ENCODE data around the gene NADSYN1. TPM values are rescaled to one million over a fixed set of nuclear protein-coding genes. Genes with fewer than 3 reads are reported as not detected.

NADSYN1 gene
- total and polyA plus RNA-seq, 5 experiments from 2014 or later: 24.0 to 197 (median 29.1) TPM

GRCh38 chr11:71472357-71472885 is 19.4 kb downstream of the NADSYN1 start:
- Mint-ChIP-seq H3K9me3 (no peaks in the 10 kb centered on the region), H3K36me3 (peaks cover 0 to 69% (median 15%) of the 10 kb centered on the region in 3 donors), H3K27me3 (no peaks in the 10 kb centered on the region), H3K27ac (peak overlapping the region in 1 of 10 donors; percentile 48), H3K4me1 (peaks cover 0 to 8% (median 0%) of the 10 kb centered on the region in 4 donors), H3K4me3 (no peak overlapping the region)
- POLR2A ChIA-PET: no interaction called here
- DNase-seq (no peak), ATAC-seq (no peak)

GRCh38 chr11:71472941-71473792 is 20.2 kb downstream of the NADSYN1 start:
- H3K36me3 Mint-ChIP-seq: peaks cover 0 to 69% (median 15%) of the 10 kb centered on the region in 3 donors
- POLR2A ChIA-PET: no interaction called here
- no peaks in the 10 kb centered on the region for H3K9me3 Mint-ChIP-seq
- H3K27ac Mint-ChIP-seq: no peak overlapping the region
- H3K27me3 Mint-ChIP-seq: no peaks in the 10 kb centered on the region
- no peak overlapping the region for H3K4me3 Mint-ChIP-seq
- H3K4me1 Mint-ChIP-seq: peaks cover 0 to 6% (median 0%) of the 10 kb centered on the region in 4 donors
- DNase-seq (no peak), ATAC-seq (no peak)

- no peak for DNase-seq
- Mint-ChIP-seq H3K4me3 (no peak overlapping the region), H3K27me3 (no peaks in the 10 kb centered on the region), H3K36me3 (peaks cover 0 to 72% (median 15%) of the 10 kb centered on the region in 3 donors), H3K27ac (no peak overlapping the region), H3K4me1 (peaks cover 0 to 5% (median 0%) of the 10 kb centered on the region in 4 donors), H3K9me3 (no peaks in the 10 kb centered on the region)
- POLR2A ChIA-PET: no interaction called here
- ATAC-seq: no peak
Observed at GRCh38 chr11:71473793-71474080, 20.7 kb downstream of the NADSYN1 start.

GRCh38 chr11:71474141-71474770 is 21.3 kb downstream of the NADSYN1 start:
- POLR2A ChIA-PET: no interaction called here
- Mint-ChIP-seq H3K27ac (peak overlapping the region in 1 of 10 donors; percentile 66), H3K27me3 (no peaks in the 10 kb centered on the region), H3K36me3 (peaks cover 0 to 69% (median 11%) of the 10 kb centered on the region in 3 donors), H3K4me3 (no peak overlapping the region), H3K4me1 (peaks cover 0 to 5% (median 0%) of the 10 kb centered on the region in 4 donors), H3K9me3 (no peaks in the 10 kb centered on the region)
- DNase-seq (no peak), ATAC-seq (no peak)

GRCh38 chr11:71474771-71475483 is 21.9 kb downstream of the NADSYN1 start:
- peak overlapping the region in 1 of 10 donors; percentile 8 for H3K27ac Mint-ChIP-seq
- ATAC-seq: no peak
- no peaks in the 10 kb centered on the region for H3K27me3 Mint-ChIP-seq
- POLR2A ChIA-PET: no interaction called here
- H3K9me3 Mint-ChIP-seq: no peaks in the 10 kb centered on the region
- peaks cover 0 to 5% (median 0%) of the 10 kb centered on the region in 4 donors for H3K4me1 Mint-ChIP-seq
- H3K4me3 Mint-ChIP-seq: no peak overlapping the region
- no peak for DNase-seq
- H3K36me3 Mint-ChIP-seq: peaks cover 0 to 76% (median 12%) of the 10 kb centered on the region in 3 donors

- no peaks in the 10 kb centered on the region for H3K9me3 Mint-ChIP-seq
- no peak overlapping the region for H3K27ac Mint-ChIP-seq
- H3K27me3 Mint-ChIP-seq: no peaks in the 10 kb centered on the region
- POLR2A ChIA-PET: no interaction called here
- peaks cover 0 to 81% (median 15%) of the 10 kb centered on the region in 3 donors for H3K36me3 Mint-ChIP-seq
- peaks cover 0 to 2% (median 0%) of the 10 kb centered on the region in 4 donors for H3K4me1 Mint-ChIP-seq
- DNase-seq: no peak
- H3K4me3 Mint-ChIP-seq: no peak overlapping the region
- ATAC-seq: no peak
Observed at GRCh38 chr11:71476031-71476430, 23.0 kb downstream of the NADSYN1 start.

GRCh38 chr11:71476926-71477640 is 24.1 kb downstream of the NADSYN1 start:
- Mint-ChIP-seq H3K9me3 (no peaks in the 10 kb centered on the region), H3K4me3 (no peak overlapping the region), H3K4me1 (peaks cover 0 to 2% (median 0%) of the 10 kb centered on the region in 4 donors), H3K36me3 (peaks cover 0 to 83% (median 20%) of the 10 kb centered on the region in 3 donors), H3K27ac (no peak overlapping the region), H3K27me3 (no peaks in the 10 kb centered on the region)
- DNase-seq (no peak), ATAC-seq (no peak)
- POLR2A ChIA-PET: no interaction called here

GRCh38 chr11:71477641-71478527 is 24.9 kb downstream of the NADSYN1 start:
- Mint-ChIP-seq H3K27ac (peak overlapping the region in 1 of 10 donors; percentile 53), H3K9me3 (no peaks in the 10 kb centered on the region), H3K36me3 (peaks cover 0 to 78% (median 18%) of the 10 kb centered on the region in 3 donors)

GRCh38 chr11:71478528-71478840 is 25.5 kb downstream of the NADSYN1 start:
- DNase-seq (no peak), ATAC-seq (no peak)
- Mint-ChIP-seq H3K4me3 (no peak overlapping the region), H3K4me1 (peaks cover 0 to 2% (median 0%) of the 10 kb centered on the region in 4 donors), H3K27me3 (no peaks in the 10 kb centered on the region), H3K36me3 (peaks cover 2 to 81% (median 23%) of the 10 kb centered on the region in 3 donors), H3K27ac (peak overlapping the region in 1 of 10 donors; percentile 53), H3K9me3 (no peaks in the 10 kb centered on the region)
- POLR2A ChIA-PET: no interaction called here

More at GRCh38 chr11:71477641-71478527, 24.9 kb downstream of the NADSYN1 start:
- POLR2A ChIA-PET: no interaction called here
- Mint-ChIP-seq H3K27me3 (no peaks in the 10 kb centered on the region), H3K4me3 (no peak overlapping the region), H3K4me1 (peaks cover 0 to 2% (median 0%) of the 10 kb centered on the region in 4 donors)
- ATAC-seq (no peak), DNase-seq (no peak)

- peaks cover 0 to 4% (median 0%) of the 10 kb centered on the region in 4 donors for H3K4me1 Mint-ChIP-seq
- H3K36me3 Mint-ChIP-seq: peaks cover 5 to 83% (median 37%) of the 10 kb centered on the region in 3 donors
- H3K27ac Mint-ChIP-seq: no peak overlapping the region
- POLR2A ChIA-PET: no interaction called here
- H3K9me3 Mint-ChIP-seq: no peaks in the 10 kb centered on the region
- DNase-seq (no peak), ATAC-seq (no peak)
- no peak overlapping the region for H3K4me3 Mint-ChIP-seq
- no peaks in the 10 kb centered on the region for H3K27me3 Mint-ChIP-seq
Observed at GRCh38 chr11:71481101-71481960, 28.3 kb downstream of the NADSYN1 start.

- Mint-ChIP-seq H3K36me3 (peaks cover 5 to 85% (median 41%) of the 10 kb centered on the region in 3 donors), H3K9me3 (no peaks in the 10 kb centered on the region), H3K27ac (no peak overlapping the region), H3K4me3 (no peak overlapping the region), H3K27me3 (no peaks in the 10 kb centered on the region), H3K4me1 (peaks cover 0 to 4% (median 0%) of the 10 kb centered on the region in 4 donors)
- ATAC-seq (no peak), DNase-seq (no peak)
- POLR2A ChIA-PET: no interaction called here
Observed at GRCh38 chr11:71482216-71482615, 29.2 kb downstream of the NADSYN1 start.

Measured in naive thymus-derived CD8-positive, alpha-beta T cell (primary cell).